Naive thymus-derived CD8-positive, alpha-beta T cell (primary cell): ENCODE data around the gene KLHL10. TPM values are rescaled to one million over a fixed set of nuclear protein-coding genes. Genes with fewer than 3 reads are reported as not detected.

Experiments used
- ATAC-seq, 2 donors: fragments of 150-1000 bp; cut with Tn5 transposase in 1 of 2; sonication (Bioruptor Pico), chemical (Tn5 transposase) in 1 of 2; 1 replicate in 1 of 2; 2 replicates in 1 of 2; pipeline ENCODE4 v1.10.0; 2021; ENCODE audit warnings: mild to moderate bottlenecking in 2 of 2, moderate library complexity in 2 of 2
- POLR2A ChIA-PET: fragments of 350-600 bp; sonication (Branson Sonifier 250); formaldehyde crosslinking; loops from one replicate; lab custom pipeline; 2021; ENCODE audit warnings: antibody characterized with exemption; lab: Charles Lee
- DNase-seq, 10 donors: peaks; one replicate each; pipeline versions ENCODE4 v3.0.0 to v3.0.0-alpha.2; 2020 to 2022
- H3K27ac Mint-ChIP-seq, 10 donors: one replicate each; pipeline ENCODE4 v1.8.0; 2020 to 2022; ENCODE audit warnings: mild to moderate bottlenecking in 10 of 10, mixed read lengths in 10 of 10, moderate library complexity in 4 of 10, inconsistent platforms in 1 of 10
- H3K27me3 Mint-ChIP-seq, 5 donors: one replicate each; pipeline ENCODE4 v1.8.0; 2021 to 2022; ENCODE audit warnings: mixed read lengths in 5 of 5
- H3K36me3 Mint-ChIP-seq, 3 donors: one replicate each; pipeline ENCODE4 v1.8.0; 2020 to 2022; ENCODE audit warnings: mixed read lengths in 3 of 3, mild to moderate bottlenecking in 2 of 3, inconsistent platforms in 1 of 3
- H3K4me1 Mint-ChIP-seq, 4 donors: one replicate each; pipeline ENCODE4 v1.8.0; 2021 to 2022; ENCODE audit warnings: mixed read lengths in 4 of 4
- H3K4me3 Mint-ChIP-seq, 10 donors: one replicate each; pipeline ENCODE4 v1.8.0; 2020 to 2022; ENCODE audit warnings: mild to moderate bottlenecking in 10 of 10, mixed read lengths in 10 of 10, moderate library complexity in 6 of 10, inconsistent platforms in 1 of 10
- H3K9me3 Mint-ChIP-seq, 9 donors: one replicate each; pipeline ENCODE4 v1.8.0; 2020 to 2022; ENCODE audit warnings: mixed read lengths in 9 of 9, mild to moderate bottlenecking in 3 of 9, inconsistent platforms in 1 of 9, moderate library complexity in 1 of 9
- polyA plus RNA-seq, 3 donors: library from polyadenylated mRNA; unstranded; fragments of 300-500 nt; fragmentation: Illumina TruSeq; gene quantifications; one replicate each; pipeline ENCODE4 v1.2.3, GENCODE V29; 2021
- total RNA-seq, 8 experiments: library from RNA in 2 of 8; stranded (reverse) in 2 of 8; gene quantifications; one replicate each; pipeline ENCODE4 v1.2.3 and lab custom pipeline; 2021 to 2026

KLHL10 gene
- total and polyA plus RNA-seq, 5 experiments from 2014 or later: 0.09 TPM; not detected in 4

DNA sequence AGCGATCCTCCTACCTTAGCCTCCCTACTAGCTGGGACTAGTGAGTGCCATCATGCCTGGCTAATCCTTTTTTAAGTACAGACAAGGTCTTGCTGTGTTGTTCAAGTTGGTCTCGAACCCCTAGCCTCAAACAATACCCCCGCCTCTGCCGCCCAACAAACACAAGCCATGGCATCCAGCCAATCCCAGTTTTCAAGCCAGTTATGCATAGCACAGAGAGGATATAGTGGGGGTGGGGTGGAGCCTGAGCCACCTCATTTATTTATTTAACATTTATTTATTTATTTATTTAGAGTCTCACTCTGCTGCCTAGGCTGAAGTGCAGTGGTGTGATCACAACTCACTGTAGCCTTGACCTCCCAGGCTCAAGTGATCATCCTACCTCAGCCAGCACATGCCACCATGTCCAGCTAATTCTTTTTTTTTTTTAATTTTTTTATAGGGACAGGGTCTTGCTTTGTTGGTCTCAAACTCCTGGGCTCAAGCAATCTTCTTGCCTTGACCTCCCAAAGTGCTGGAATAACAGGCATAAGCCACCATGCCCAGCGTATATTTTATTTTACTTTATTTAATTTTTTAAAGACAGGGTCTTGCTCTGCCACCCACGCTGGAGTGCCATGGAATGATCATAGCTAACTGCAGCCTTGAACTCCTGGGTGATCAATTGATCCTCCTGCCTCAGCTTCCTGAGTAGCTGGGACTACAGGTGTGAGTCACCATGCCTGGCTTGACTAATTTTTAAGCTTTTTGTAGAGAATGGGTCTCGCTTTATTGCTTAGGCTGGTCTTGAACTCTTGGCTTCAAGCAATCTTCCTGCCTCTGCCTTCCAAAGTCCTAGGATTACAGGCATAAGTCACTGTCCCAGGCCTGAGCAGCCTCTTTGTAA is 53.8 kb downstream of the KLHL10 start:
- no peak for ATAC-seq
- Mint-ChIP-seq H3K36me3 (peaks cover 0 to 84% (median 15%) of the 10 kb centered on the region in 3 donors), H3K9me3 (no peaks in the 10 kb centered on the region), H3K4me3 (no peak overlapping the region), H3K27me3 (no peaks in the 10 kb centered on the region), H3K27ac (no peak overlapping the region), H3K4me1 (peaks cover 0 to 2% (median under 1%) of the 10 kb centered on the region in 4 donors)
- DNase-seq: no peak
- POLR2A ChIA-PET: no interaction called here

DNA sequence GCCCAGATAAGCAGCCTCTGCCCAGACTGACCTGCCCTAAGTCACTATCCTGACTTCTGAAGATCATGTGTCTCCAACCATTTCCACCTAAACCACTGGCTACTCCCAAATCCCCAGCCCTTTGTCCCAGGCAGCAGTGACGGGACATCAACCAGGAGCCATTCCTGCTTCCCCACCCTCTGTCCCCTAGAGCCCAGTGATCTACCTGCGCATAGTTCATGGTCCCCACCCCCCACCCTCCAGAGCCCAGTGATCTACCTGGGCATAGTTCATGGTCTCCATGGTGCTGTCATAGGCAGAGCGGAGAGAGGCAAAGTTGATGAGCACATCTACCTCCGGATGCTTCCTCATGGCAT is 54.4 kb downstream of the KLHL10 start:
- no peak for ATAC-seq
- Mint-ChIP-seq H3K27ac (peak overlapping the region in 1 of 10 donors; percentile 15), H3K9me3 (no peaks in the 10 kb centered on the region), H3K4me3 (no peak overlapping the region), H3K4me1 (peaks cover 0 to 2% (median under 1%) of the 10 kb centered on the region in 4 donors), H3K27me3 (no peaks in the 10 kb centered on the region), H3K36me3 (peaks cover 0 to 85% (median 17%) of the 10 kb centered on the region in 3 donors)
- no peak for DNase-seq
- POLR2A ChIA-PET: no interaction called here

DNA sequence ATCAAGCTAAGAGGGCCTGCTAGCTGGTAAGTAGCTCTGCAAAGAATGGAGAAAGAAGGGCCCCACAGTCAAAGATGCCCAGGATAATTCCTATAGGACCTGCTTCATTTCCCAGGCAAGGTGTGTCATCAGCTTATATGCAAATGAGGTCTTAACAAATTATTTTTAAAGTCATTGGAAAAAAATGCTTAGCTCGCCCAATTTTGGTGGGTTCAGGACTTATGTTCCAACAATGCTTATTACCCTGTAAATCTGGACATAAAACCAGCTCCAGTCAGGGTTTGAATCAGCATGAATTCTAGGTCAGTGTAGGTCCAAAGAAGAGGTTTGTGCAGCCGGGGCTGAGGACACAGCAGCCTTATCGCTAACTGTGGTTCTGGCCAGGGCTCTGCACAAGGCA is 55.8 kb downstream of the KLHL10 start:
- Mint-ChIP-seq H3K4me3 (no peak overlapping the region), H3K9me3 (no peaks in the 10 kb centered on the region), H3K4me1 (peaks cover 0 to 2% (median under 1%) of the 10 kb centered on the region in 4 donors), H3K27me3 (no peaks in the 10 kb centered on the region), H3K27ac (peak overlapping the region in 2 of 10 donors; percentile 7 to 15), H3K36me3 (peaks cover 0 to 85% (median 16%) of the 10 kb centered on the region in 3 donors)
- ATAC-seq (no peak), DNase-seq (no peak)
- POLR2A ChIA-PET: no interaction called here

DNA sequence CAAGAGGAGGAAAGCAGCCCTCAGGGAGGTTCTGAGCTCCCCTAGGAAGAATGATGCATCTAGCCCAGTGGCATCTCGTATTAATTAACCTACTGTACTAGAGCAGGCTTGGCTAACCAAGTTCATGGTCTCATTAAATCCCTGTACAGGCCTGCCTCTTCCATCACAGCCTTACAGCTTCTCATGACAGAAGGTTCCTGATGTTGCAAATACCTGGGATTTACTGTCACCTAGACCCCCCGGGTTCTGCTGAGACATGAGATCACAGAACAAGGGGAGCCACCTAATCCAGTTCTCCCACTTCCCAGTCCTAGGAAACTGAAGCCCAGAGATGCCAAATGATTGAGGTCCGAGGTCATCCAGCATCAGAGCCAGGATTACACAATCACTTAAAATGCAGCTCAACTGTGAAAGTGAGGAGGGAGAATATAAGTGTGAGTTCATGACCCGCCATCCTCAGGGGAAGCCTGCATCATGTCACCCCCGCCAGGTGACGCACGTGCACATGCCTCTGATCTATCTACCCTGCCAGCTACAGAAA is 57.2 kb downstream of the KLHL10 start:
- Mint-ChIP-seq H3K4me1 (peaks cover 0 to 4% (median under 1%) of the 10 kb centered on the region in 4 donors), H3K4me3 (no peak overlapping the region), H3K9me3 (no peaks in the 10 kb centered on the region), H3K27me3 (no peaks in the 10 kb centered on the region), H3K36me3 (peaks cover 0 to 87% (median 14%) of the 10 kb centered on the region in 3 donors), H3K27ac (peak overlapping the region in 1 of 10 donors; percentile 15)
- ATAC-seq (no peak), DNase-seq (no peak)
- POLR2A ChIA-PET: no interaction called here

DNA sequence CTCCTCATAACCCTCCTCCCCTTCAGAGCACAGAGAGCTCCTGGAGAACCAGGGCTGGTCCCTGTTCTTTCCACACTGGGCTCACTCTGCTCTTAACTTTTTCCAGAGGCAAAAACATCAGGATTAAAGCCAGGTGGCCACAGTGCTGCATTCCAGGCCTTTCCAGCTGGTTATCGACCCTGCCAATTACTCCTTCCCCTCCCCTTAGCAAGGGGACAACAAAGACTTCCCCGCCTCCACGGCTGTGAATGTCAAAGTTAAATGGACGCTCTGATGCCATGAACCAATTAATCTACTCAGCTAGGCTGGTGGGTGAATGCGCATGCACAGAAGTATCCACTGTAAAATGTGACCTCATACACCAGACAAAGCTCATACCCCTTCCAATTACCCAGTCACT is 58.0 kb downstream of the KLHL10 start:
- peaks cover 0 to 4% (median under 1%) of the 10 kb centered on the region in 4 donors for H3K4me1 Mint-ChIP-seq
- POLR2A ChIA-PET: no interaction called here
- H3K27me3 Mint-ChIP-seq: no peaks in the 10 kb centered on the region
- H3K9me3 Mint-ChIP-seq: no peaks in the 10 kb centered on the region
- ATAC-seq: no peak
- DNase-seq: no peak
- H3K27ac Mint-ChIP-seq: peak overlapping the region in 3 of 10 donors; percentile 8 to 82 (median 63)
- no peak overlapping the region for H3K4me3 Mint-ChIP-seq
- peaks cover 0 to 90% (median 12%) of the 10 kb centered on the region in 3 donors for H3K36me3 Mint-ChIP-seq

DNA sequence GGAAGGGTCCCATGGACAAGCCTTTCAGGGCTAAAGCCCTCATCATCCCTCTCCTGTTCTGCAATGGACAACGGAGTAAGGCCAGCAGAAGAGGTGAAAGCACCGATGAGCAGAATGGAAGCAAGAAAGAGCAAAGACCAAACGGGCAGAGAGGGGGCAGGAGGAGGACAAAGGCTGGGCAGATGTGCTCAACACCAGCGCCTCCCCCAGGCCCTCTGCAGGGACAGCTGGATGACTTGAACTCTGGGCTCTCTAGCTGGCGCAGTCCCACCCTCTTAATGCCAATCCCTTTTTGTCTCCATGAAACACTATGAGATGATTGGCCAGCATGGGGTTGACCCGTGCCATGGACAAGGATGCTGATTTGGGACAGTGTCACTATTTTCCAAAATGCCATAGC is 59.1 kb downstream of the KLHL10 start:
- Mint-ChIP-seq H3K27ac (peak overlapping the region in 1 of 10 donors; percentile 34), H3K9me3 (no peaks in the 10 kb centered on the region), H3K4me1 (peaks cover 0 to 6% (median under 1%) of the 10 kb centered on the region in 4 donors), H3K36me3 (peaks cover 5 to 95% (median 18%) of the 10 kb centered on the region in 3 donors), H3K4me3 (no peak overlapping the region), H3K27me3 (no peaks in the 10 kb centered on the region)
- no peak for ATAC-seq
- DNase-seq: no peak
- POLR2A ChIA-PET: interaction anchor here (0.5 kb wide), 1 partner anchor 18 kb away, joined by 4 read pairs; no protein-coding TSS in a partner anchor

Other genes starting within 250 kb of the KLHL10 start
- not detected for gene KRT16, start 225.1 kb upstream of the KLHL10 start, total RNA-seq
- gene KRT16, start 225.1 kb upstream of the KLHL10 start, polyA plus RNA-seq: not detected
- not detected for gene KRT17, start 213.2 kb upstream of the KLHL10 start, total RNA-seq
- gene KRT17, start 213.2 kb upstream of the KLHL10 start, polyA plus RNA-seq: not detected
- gene EIF1, start 148.9 kb upstream of the KLHL10 start, total RNA-seq: 1,000 to 10,000 TPM; 1,007 to 1,051 TPM
- gene EIF1, start 148.9 kb upstream of the KLHL10 start, polyA plus RNA-seq: 1,000 to 10,000 TPM; 1,100 to 1,335 (median 1,160) TPM
- not detected for gene GAST, start 125.5 kb upstream of the KLHL10 start, total RNA-seq
- not detected for gene GAST, start 125.5 kb upstream of the KLHL10 start, polyA plus RNA-seq
- gene HAP1, start 103.2 kb upstream of the KLHL10 start, total RNA-seq: under 1 TPM in 1 of 2 experiments, not detected in 1; 0.11 TPM
- gene HAP1, start 103.2 kb upstream of the KLHL10 start, polyA plus RNA-seq: not detected
- 1 to 10 TPM; 4.0 to 4.7 TPM for gene JUP, start 51.1 kb upstream of the KLHL10 start, total RNA-seq
- gene JUP, start 51.1 kb upstream of the KLHL10 start, polyA plus RNA-seq: under 1 TPM; 0.14 to 0.55 (median 0.30) TPM
- gene P3H4, start 25.9 kb upstream of the KLHL10 start, total RNA-seq: 1 to 10 TPM; 4.4 to 6.0 TPM
- gene P3H4, start 25.9 kb upstream of the KLHL10 start, polyA plus RNA-seq: 1 to 10 TPM; 4.0 to 6.2 (median 5.8) TPM
- not detected for gene FKBP10, start 24.8 kb upstream of the KLHL10 start, total RNA-seq
- gene FKBP10, start 24.8 kb upstream of the KLHL10 start, polyA plus RNA-seq: not detected
- gene NT5C3B, start 1.6 kb upstream of the KLHL10 start, total RNA-seq: 10 to 100 TPM; 51.3 to 54.0 TPM
- gene NT5C3B, start 1.6 kb upstream of the KLHL10 start, polyA plus RNA-seq: 10 to 100 TPM; 38.4 to 64.7 (median 41.5) TPM
- 10 to 100 TPM; 21.6 to 22.6 TPM for gene KLHL11, start 27.6 kb downstream of the KLHL10 start, total RNA-seq
- gene KLHL11, start 27.6 kb downstream of the KLHL10 start, polyA plus RNA-seq: 1 to 10 TPM; 5.0 to 6.3 (median 5.4) TPM
- gene ACLY, start 81.1 kb downstream of the KLHL10 start, total RNA-seq: 10 to 100 TPM; 69.9 to 79.3 TPM
- gene ACLY, start 81.1 kb downstream of the KLHL10 start, polyA plus RNA-seq: 10 to 100 TPM; 42.7 to 61.3 (median 50.1) TPM
- not detected for gene ODAD4, start 92.8 kb downstream of the KLHL10 start, total RNA-seq
- under 1 TPM in 2 of 3 donors, not detected in 1; 0.08 to 0.09 TPM for gene ODAD4, start 92.8 kb downstream of the KLHL10 start, polyA plus RNA-seq
- 10 to 100 TPM; 30.6 to 34.1 TPM for gene CNP, start 129.0 kb downstream of the KLHL10 start, total RNA-seq
- 10 to 100 TPM; 27.0 to 33.6 (median 27.5) TPM for gene CNP, start 129.0 kb downstream of the KLHL10 start, polyA plus RNA-seq
- gene DNAJC7, start 179.6 kb downstream of the KLHL10 start, total RNA-seq: 100 to 1,000 TPM; 118 to 129 TPM
- gene DNAJC7, start 179.6 kb downstream of the KLHL10 start, polyA plus RNA-seq: 10 to 100 TPM; 63.6 to 70.1 (median 66.2) TPM
- 10 to 100 TPM; 19.1 to 19.2 TPM for gene NKIRAS2, start 182.3 kb downstream of the KLHL10 start, total RNA-seq
- gene NKIRAS2, start 182.3 kb downstream of the KLHL10 start, polyA plus RNA-seq: 10 to 100 TPM; 20.5 to 30.2 (median 21.9) TPM
- gene C17orf113, start 212.8 kb downstream of the KLHL10 start, total RNA-seq: under 1 TPM; 0.52 to 0.94 TPM
- under 1 TPM; 0.09 to 0.33 (median 0.13) TPM for gene C17orf113, start 212.8 kb downstream of the KLHL10 start, polyA plus RNA-seq